Sigmoid colon (tissue), 7 donors: Measurements from ENCODE around the gene KLHDC3. TPM values are rescaled to one million over a fixed set of nuclear protein-coding genes. Genes with fewer than 3 reads are reported as not detected.

Experiments used
- DNase-seq: peaks from one replicate; pipeline ENCODE4 v3.0.0-alpha.2; 2019
- H3K27ac ChIP-seq, 4 donors: fragments of 200-600 bp; sonication (generic); one replicate each; pipeline ENCODE4 v1.5.1; 2016 to 2019; ENCODE audit warnings: mild to moderate bottlenecking in 1 of 4
- H3K27me3 ChIP-seq, 3 donors: fragments of 200-600 bp; sonication (generic); one replicate each; pipeline ENCODE4 v1.5.1; 2019; ENCODE audit warnings: mild to moderate bottlenecking in 1 of 3
- H3K36me3 ChIP-seq, 4 donors: fragments of 200-600 bp; sonication (generic); one replicate each; pipeline ENCODE4 v1.5.1; 2016 to 2019
- H3K4me1 ChIP-seq, 4 donors: fragments of 200-600 bp; sonication (generic); one replicate each; pipeline ENCODE4 v1.5.1; 2017 to 2019
- H3K4me3 ChIP-seq, 4 donors: fragments of 200-600 bp; sonication (generic); one replicate each; pipeline ENCODE4 v1.5.1; 2017 to 2019; ENCODE audit warnings: mild to moderate bottlenecking in 2 of 4, moderate library complexity in 1 of 4
- H3K9me3 ChIP-seq, 4 donors: fragments of 200-600 bp in 3 of 4; sonication (generic) in 3 of 4; one replicate each; pipeline versions ENCODE4 v1.5.1 to v1.6.1; 2013 to 2019
- EP300 ChIP-seq, 4 donors: sonication (generic); formaldehyde crosslinking; IDR thresholded peaks; one replicate each; pipeline ENCODE4 v1.6.1; 2017; ENCODE audit warnings: antibody characterized with exemption in 4 of 4
- POLR2A ChIP-seq, 2 donors: fragments of 450-650 bp; IDR thresholded peaks; one replicate each; pipeline ENCODE4 v1.6.1; 2016; ENCODE audit warnings: antibody characterized with exemption in 2 of 2, mild to moderate bottlenecking in 2 of 2, moderate library complexity in 2 of 2
- POLR2AphosphoS5 ChIP-seq, 4 donors: sonication (generic); formaldehyde crosslinking; IDR thresholded peaks; one replicate each; pipeline ENCODE4 v1.6.1; 2017; ENCODE audit warnings: antibody characterized with exemption in 4 of 4
- WGBS, 2 donors: extraction: QIAGEN DNeasy Blood & Tissue Kit; methylation state at CpG; one replicate each; pipeline ENCODE4 v1.1.7; 2013; 5-methylcytosine and 5-hydroxymethylcytosine counted together
- intact Hi-C: fragments of 100-400 bp; cut with DNase I; formaldehyde crosslinking; loops from one replicate; pipeline ENCODE4 v1.15.1; 2023
- polyA plus RNA-seq, 3 donors: library from polyadenylated mRNA; stranded (reverse); fragments of 200-250 nt; gene quantifications; one replicate each; pipeline ENCODE4 v1.2.3, GENCODE V29; 2013
- total RNA-seq, 4 donors: library from RNA; depleted of rRNA; stranded (reverse); fragments of >200 nt; gene quantifications; one replicate each; pipeline ENCODE4 v1.1.0, GENCODE V29; 2016
- TF ChIP-seq, protein P1 (sequence below), 4 experiments: fragments of 450-650 bp in 3 of 4; fragments of 200-600 bp in 1 of 4; IDR thresholded peaks; one replicate each; pipeline ENCODE4 v1.5.1; 2016 to 2019; ENCODE audit warnings: antibody characterized with exemption in 4 of 4, mild to moderate bottlenecking in 3 of 4, moderate library complexity in 2 of 4
- donor health status: healthy with polysubstance abuse.
- donor health status: Bipolar disorder and iron deficiency.
- donor health status: healthy.

Gene KLHDC3
- total and polyA plus RNA-seq, 7 donors: 64.3 to 158 (median 69.7) TPM

GRCh38 chr6:43035495-43036194 lies 21.6 kb downstream of the KLHDC3 start:
- Histone ChIP-seq H3K4me1 (no peaks in the 10 kb centered on the region), H3K27ac (no peak overlapping the region), H3K36me3 (peaks cover 13 to 77% (median 18%) of the 10 kb centered on the region in 4 donors), H3K9me3 (no peaks in the 10 kb centered on the region), H3K4me3 (no peak overlapping the region), H3K27me3 (no peaks in the 10 kb centered on the region)
- 77 to 89% methylated on average over 4 of the region's 4 CpGs for WGBS, 2 donors
- TF ChIP-seq POLR2A (IDR thresholded peaks at IDR 0.05): no peak
- TF ChIP-seq, protein P1, sequence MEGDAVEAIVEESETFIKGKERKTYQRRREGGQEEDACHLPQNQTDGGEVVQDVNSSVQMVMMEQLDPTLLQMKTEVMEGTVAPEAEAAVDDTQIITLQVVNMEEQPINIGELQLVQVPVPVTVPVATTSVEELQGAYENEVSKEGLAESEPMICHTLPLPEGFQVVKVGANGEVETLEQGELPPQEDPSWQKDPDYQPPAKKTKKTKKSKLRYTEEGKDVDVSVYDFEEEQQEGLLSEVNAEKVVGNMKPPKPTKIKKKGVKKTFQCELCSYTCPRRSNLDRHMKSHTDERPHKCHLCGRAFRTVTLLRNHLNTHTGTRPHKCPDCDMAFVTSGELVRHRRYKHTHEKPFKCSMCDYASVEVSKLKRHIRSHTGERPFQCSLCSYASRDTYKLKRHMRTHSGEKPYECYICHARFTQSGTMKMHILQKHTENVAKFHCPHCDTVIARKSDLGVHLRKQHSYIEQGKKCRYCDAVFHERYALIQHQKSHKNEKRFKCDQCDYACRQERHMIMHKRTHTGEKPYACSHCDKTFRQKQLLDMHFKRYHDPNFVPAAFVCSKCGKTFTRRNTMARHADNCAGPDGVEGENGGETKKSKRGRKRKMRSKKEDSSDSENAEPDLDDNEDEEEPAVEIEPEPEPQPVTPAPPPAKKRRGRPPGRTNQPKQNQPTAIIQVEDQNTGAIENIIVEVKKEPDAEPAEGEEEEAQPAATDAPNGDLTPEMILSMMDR (IDR thresholded peaks at IDR 0.05): no peak
- TF ChIP-seq EP300 (IDR thresholded peaks at IDR 0.05): no peak
- no peak for TF ChIP-seq POLR2AphosphoS5 (IDR thresholded peaks at IDR 0.05)
- intact Hi-C loops: no loop called here
- no peak for DNase-seq

- intact Hi-C loops: no loop called here
- H3K27ac ChIP-seq: no peak overlapping the region
- DNase-seq: no peak
- TF ChIP-seq POLR2A (IDR thresholded peaks at IDR 0.05) (no peak), EP300 (IDR thresholded peaks at IDR 0.05) (no peak), POLR2AphosphoS5 (IDR thresholded peaks at IDR 0.05) (no peak)
- TF ChIP-seq, protein P1 (IDR thresholded peaks at IDR 0.05): no peak
- H3K4me1 ChIP-seq: no peaks in the 10 kb centered on the region
- H3K36me3 ChIP-seq: peaks cover 13 to 74% (median 21%) of the 10 kb centered on the region in 4 donors
- H3K9me3 ChIP-seq: no peaks in the 10 kb centered on the region
- 90 to 94% methylated on average over 9 of the region's 9 CpGs for WGBS, 2 donors
- no peaks in the 10 kb centered on the region for H3K27me3 ChIP-seq
- H3K4me3 ChIP-seq: no peak overlapping the region
These were observed 22.7 kb downstream of the KLHDC3 start for GRCh38 chr6:43036712-43037111.

- intact Hi-C loops: no loop called here
- TF ChIP-seq, protein P1 (IDR thresholded peaks at IDR 0.05): no peak
- TF ChIP-seq EP300 (IDR thresholded peaks at IDR 0.05) (no peak), POLR2AphosphoS5 (IDR thresholded peaks at IDR 0.05) (no peak), POLR2A (IDR thresholded peaks at IDR 0.05) (no peak)
These were observed 23.1 kb downstream of the KLHDC3 start for GRCh38 chr6:43037197-43037596.

GRCh38 chr6:43037706-43038105 lies 23.7 kb downstream of the KLHDC3 start:
- H3K36me3 ChIP-seq: peaks cover 13 to 72% (median 21%) of the 10 kb centered on the region in 4 donors
- H3K4me1 ChIP-seq: no peaks in the 10 kb centered on the region
- no peak overlapping the region for H3K4me3 ChIP-seq
- H3K27ac ChIP-seq: no peak overlapping the region
- H3K9me3 ChIP-seq: no peaks in the 10 kb centered on the region
- H3K27me3 ChIP-seq: no peaks in the 10 kb centered on the region
- intact Hi-C loops: no loop called here
- DNase-seq: no peak
- TF ChIP-seq EP300 (IDR thresholded peaks at IDR 0.05): no peak
- no peak for TF ChIP-seq POLR2A (IDR thresholded peaks at IDR 0.05)
- no peak for TF ChIP-seq POLR2AphosphoS5 (IDR thresholded peaks at IDR 0.05)
- TF ChIP-seq, protein P1 (IDR thresholded peaks at IDR 0.05): no peak
- WGBS, 2 donors: 94 to 95% methylated on average over 9 of the region's 9 CpGs

More at GRCh38 chr6:43037197-43037596, 23.1 kb downstream of the KLHDC3 start:
- no peaks in the 10 kb centered on the region for H3K27me3 ChIP-seq
- no peak for DNase-seq
- H3K36me3 ChIP-seq: peaks cover 13 to 72% (median 21%) of the 10 kb centered on the region in 4 donors
- H3K9me3 ChIP-seq: no peaks in the 10 kb centered on the region
- H3K27ac ChIP-seq: no peak overlapping the region
- no peaks in the 10 kb centered on the region for H3K4me1 ChIP-seq
- H3K4me3 ChIP-seq: no peak overlapping the region
- WGBS, 2 donors: 89 to 92% methylated on average over 5 of the region's 5 CpGs
